GM12878 (cell line): ENCODE results near the gene DICER1. TPM values are rescaled to one million over a fixed set of nuclear protein-coding genes. Genes with fewer than 3 reads are reported as not detected.

ENCODE experiments used
- CREM ChIP-seq: IDR thresholded peaks from 2 replicates; pipeline ENCODE4 v1.6.1; 2014; ENCODE audit warnings: antibody characterized with exemption, low read depth
- DPF2 ChIP-seq: fragments of 450-650 bp; IDR thresholded peaks from 2 replicates; pipeline ENCODE4 v1.6.1; 2017; ENCODE audit warnings: mild to moderate bottlenecking
- EZH2 ChIP-seq: IDR thresholded peaks from 2 replicates; pipeline ENCODE4 v1.6.1; 2012; ENCODE audit warnings: low read depth, mild to moderate bottlenecking, control low read depth, inconsistent platforms, low read length, borderline replicate concordance; ENCODE audit not compliant: control insufficient read depth
- FOS ChIP-seq: IDR thresholded peaks from 3 replicates; pipeline ENCODE4 v1.6.1; 2011; ENCODE audit warnings: borderline replicate concordance; ENCODE audit not compliant: insufficient read length; ENCODE audit errors: extremely low read depth
- GATAD2B ChIP-seq: fragments of 450-650 bp; conservative IDR thresholded peaks from 2 replicates; pipeline ENCODE4 v1.6.1; 2017; ENCODE audit warnings: low read depth, mild to moderate bottlenecking, moderate library complexity
- IRF3 ChIP-seq: fragments of 450-650 bp; IDR thresholded peaks from 2 replicates; pipeline ENCODE4 v1.6.1; 2014; ENCODE audit warnings: mild to moderate bottlenecking
- IRF4 ChIP-seq: IDR thresholded peaks from 2 replicates; pipeline ENCODE4 v1.6.1; 2011; ENCODE audit warnings: low read depth, low read length
- KLF5 ChIP-seq: fragments of 450-650 bp; IDR thresholded peaks from 2 replicates; pipeline ENCODE4 v1.6.1; 2014; ENCODE audit warnings: mild to moderate bottlenecking; ENCODE audit not compliant: partially characterized antibody
- MAX ChIP-seq: IDR thresholded peaks from 2 replicates; pipeline ENCODE4 v1.6.1; 2012; ENCODE audit warnings: low read depth, low read length, improper control_type of control experiment
- MEF2B ChIP-seq: fragments of 450-650 bp; IDR thresholded peaks from 2 replicates; pipeline ENCODE4 v1.6.1; 2018; ENCODE audit warnings: mild to moderate bottlenecking, moderate library complexity; ENCODE audit not compliant: partially characterized antibody, poor library complexity, severe bottlenecking
- NFYB ChIP-seq: IDR thresholded peaks from 2 replicates; pipeline ENCODE4 v1.6.1; 2011; ENCODE audit warnings: low read depth, mild to moderate bottlenecking, low read length, improper control_type of control experiment, moderate library complexity; ENCODE audit not compliant: insufficient read depth
- NKRF ChIP-seq: fragments of 450-650 bp; conservative IDR thresholded peaks from 2 replicates; pipeline ENCODE4 v1.6.1; 2017; ENCODE audit warnings: mild to moderate bottlenecking, moderate library complexity
- NR2F1 ChIP-seq: fragments of 450-650 bp; conservative IDR thresholded peaks from 2 replicates; pipeline ENCODE4 v1.6.1; 2017; ENCODE audit warnings: mild to moderate bottlenecking
- POLR2A ChIP-seq: IDR thresholded peaks from 2 replicates; pipeline ENCODE4 v1.6.1; 2011; ENCODE audit warnings: low read depth, mild to moderate bottlenecking, low read length
- PRDM15 ChIP-seq: fragments of 450-650 bp; formaldehyde crosslinking; IDR thresholded peaks from 2 replicates; pipeline ENCODE4 v1.4.0; 2020; ENCODE audit warnings: mild to moderate bottlenecking, moderate library complexity
- RBBP5 ChIP-seq: fragments of 200-600 bp; sonication (generic); conservative IDR thresholded peaks from 2 replicates; pipeline ENCODE4 v1.6.1; 2016
- RELA ChIP-seq: fragments of 450-650 bp; IDR thresholded peaks from 2 replicates; pipeline ENCODE4 v1.8.0; 2014; ENCODE audit warnings: borderline replicate concordance; ENCODE audit not compliant: partially characterized antibody
- RFX5 ChIP-seq: IDR thresholded peaks from 2 replicates; pipeline ENCODE4 v1.6.1; 2011; ENCODE audit warnings: low read depth, low read length, improper control_type of control experiment
- SIN3A ChIP-seq: IDR thresholded peaks from 2 replicates; pipeline ENCODE4 v1.6.1; 2012; ENCODE audit warnings: low read depth, low read length, improper control_type of control experiment
- TARDBP ChIP-seq: IDR thresholded peaks from 2 replicates; pipeline ENCODE4 v1.6.1; 2016; ENCODE audit warnings: borderline replicate concordance
- TBL1XR1 ChIP-seq: IDR thresholded peaks from 2 replicates; pipeline ENCODE4 v1.6.1; 2012; ENCODE audit warnings: low read depth, low read length, improper control_type of control experiment
- YY1 ChIP-seq: IDR thresholded peaks from 2 replicates; pipeline ENCODE4 v1.6.1; 2011; ENCODE audit warnings: low read depth, mild to moderate bottlenecking, low read length
- polyA plus RNA-seq, 11 experiments: library from polyadenylated mRNA; depleted of rRNA in 4 of 11; unstranded in 6 of 11; stranded (reverse) in 5 of 11; fragments of >200 nt; fragmentation: Nextera tagmentation in 4 of 11; fragmentation: Illumina TruSeq in 1 of 11; extraction: Ambion mirVana in 4 of 11; extraction: Trizol in 1 of 11; gene quantifications; 1 replicate in 1 of 11; 2 replicates in 10 of 11; pipeline versions ENCODE4 v1.2.1 to v1.2.3, GENCODE V29; 2011 to 2016; ENCODE audit warnings: inconsistent platforms in 2 of 11, missing spikeins in 2 of 11, low read depth in 1 of 11
- total RNA-seq, 4 experiments: library from RNA; depleted of rRNA in 3 of 4; stranded (reverse); fragments of >200 nt in 3 of 4; fragmentation: Illumina TruSeq in 1 of 4; extraction: Trizol in 1 of 4; gene quantifications; 2 replicates each; pipeline versions ENCODE4 v1.2.1 to v1.2.3, GENCODE V29; 2013 to 2021
- TF ChIP-seq, protein P1 (sequence below): IDR thresholded peaks from 2 replicates; pipeline ENCODE4 v1.6.1; 2012; ENCODE audit warnings: low read depth, low read length, improper control_type of control experiment

DICER1 gene
- total and polyA plus RNA-seq, 10 of the 15 experiments (the other 5 are each of a cell fraction or from before 2014, with no cell fraction given), result 6.8 to 70.8 (median 37.1) TPM

GRCh38 chr14:95157327-95158189, at the start of gene DICER1 (continued):
- TF ChIP-seq YY1 (peak; percentile 90), NR2F1 (peak; percentile 78), RFX5 (no peak), POLR2A (peak; percentile 60), NKRF (peak; percentile 19; the same call in 1 of the 2 replicates), FOS (no peak), RBBP5 (0 out of 2 replicates have a peak, but pooled peaks have one; percentile 35), NFYB (peak; percentile 85; the same call in 1 of the 2 replicates), RELA (peak; percentile 48), DPF2 (peak; percentile 82), MEF2B (peak; percentile 18), TARDBP (no peak), CREM (peak; percentile 18), EZH2 (no peak), IRF3 (peak; percentile 70; the same call in 1 of the 2 replicates), GATAD2B (peak; percentile 60), MAX (no peak), TBL1XR1 (peak; percentile 30; the same call in 1 of the 2 replicates), KLF5 (peak; percentile 50), IRF4 (no peak), PRDM15 (CRISPR knock-in tag) (no peak), SIN3A (0 out of 2 replicates have a peak, but pooled peaks have one; percentile 9)
- TF ChIP-seq, protein P1, sequence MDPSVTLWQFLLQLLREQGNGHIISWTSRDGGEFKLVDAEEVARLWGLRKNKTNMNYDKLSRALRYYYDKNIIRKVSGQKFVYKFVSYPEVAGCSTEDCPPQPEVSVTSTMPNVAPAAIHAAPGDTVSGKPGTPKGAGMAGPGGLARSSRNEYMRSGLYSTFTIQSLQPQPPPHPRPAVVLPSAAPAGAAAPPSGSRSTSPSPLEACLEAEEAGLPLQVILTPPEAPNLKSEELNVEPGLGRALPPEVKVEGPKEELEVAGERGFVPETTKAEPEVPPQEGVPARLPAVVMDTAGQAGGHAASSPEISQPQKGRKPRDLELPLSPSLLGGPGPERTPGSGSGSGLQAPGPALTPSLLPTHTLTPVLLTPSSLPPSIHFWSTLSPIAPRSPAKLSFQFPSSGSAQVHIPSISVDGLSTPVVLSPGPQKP, result peak; percentile 17; the same call in 1 of the 2 replicates
